Pancreas (tissue), 10 donors: ENCODE data around the gene NDUFAB1. TPM values are rescaled to one million over a fixed set of nuclear protein-coding genes. Genes with fewer than 3 reads are reported as not detected.

ENCODE experiments used
- ATAC-seq, 4 donors: fragments of 200-7000 bp; cut with Tn5 transposase; one replicate each; pipeline versions ENCODE4 v1.8.0 to v1.9.1; 2020; ENCODE audit warnings: mild to moderate bottlenecking in 4 of 4, moderate library complexity in 4 of 4
- DNase-seq, 6 donors: peaks; one replicate each; pipeline ENCODE4 v3.0.0-alpha.2; 2020
- FAIRE-seq: peaks from 2 replicates; lab custom pipeline; 2012; peaks lifted over from hg19 to GRCh38; lab: Jason Lieb, UNC
- H3K27ac ChIP-seq, 4 donors: fragments of 200-600 bp; sonication (generic); 1 replicate in 3 of 4; 2 replicates in 1 of 4; pipeline versions ENCODE4 v1.5.0 to v1.8.0; 2020
- H3K27me3 ChIP-seq, 4 donors: fragments of 200-600 bp; one replicate each; pipeline ENCODE4 v1.8.0; 2021
- H3K36me3 ChIP-seq, 3 donors: fragments of 200-600 bp; sonication (generic) in 1 of 3; one replicate each; pipeline versions ENCODE4 v1.5.0 to v1.8.0; 2020 to 2021
- H3K4me1 ChIP-seq, 3 donors: fragments of 200-600 bp; one replicate each; pipeline ENCODE4 v1.8.0; 2021
- H3K4me3 ChIP-seq, 4 donors: fragments of 200-600 bp; sonication (generic) in 2 of 4; one replicate each; pipeline versions ENCODE4 v1.5.0 to v1.8.0; 2020 to 2021
- H3K9me3 ChIP-seq, 4 donors: fragments of 200-600 bp; one replicate each; pipeline ENCODE4 v1.8.0; 2021
- CTCF ChIP-seq, 4 donors: fragments of 200-600 bp; sonication (generic) in 3 of 4; IDR thresholded peaks; one replicate each; pipeline versions ENCODE4 v1.5.0 to v1.8.0; 2021; ENCODE audit warnings: antibody characterized with exemption in 4 of 4
- WGBS, 2 donors: extraction: QIAGEN DNeasy Blood & Tissue Kit; methylation state at CpG; one replicate each; pipeline ENCODE4 v1.1.7; 2013; 5-methylcytosine and 5-hydroxymethylcytosine counted together
- intact Hi-C, 3 donors: fragments of 100-400 bp; cut with DNase I; formaldehyde crosslinking; loops; one replicate each; pipeline versions ENCODE4 v1.11.1 to v1.14.2; 2022
- polyA plus RNA-seq, 2 donors: library from polyadenylated mRNA; stranded (reverse); fragments of 200-250 nt; gene quantifications; one replicate each; pipeline ENCODE4 v1.2.3, GENCODE V29; 2013
- total RNA-seq, 6 donors: library from RNA; stranded (reverse); fragmentation: NEBNext Ultra II Directional in 4 of 6; extraction: Animal tissue kit (Norgen Biotek cat#: 25700) in 4 of 6; gene quantifications; one replicate each; pipeline versions ENCODE4 v1.2.1 to v1.2.4, GENCODE V29; 2021 to 2023
- donor health status: healthy with polysubstance abuse.
- donor health status: DM: no; HTN: no; CAD: no; lungs with moderate emphysema.
- donor health status: DM: no; HTN: no; CAD: no.
- donor health status: control.
- donor health status: control.
- donor health status: Bipolar disorder and iron deficiency.
- donor health status: DM: yes; HTN: yes; CAD: no.
- donor health status: DM: no; HTN: no; CAD: no.
- donor health status: DM: no; HTN: no; CAD: no.
- donor health status: DM: yes; HTN: yes; CAD: no.

NDUFAB1 gene
- total and polyA plus RNA-seq, 8 donors: 19.2 to 82.3 (median 31.4) TPM

DNA sequence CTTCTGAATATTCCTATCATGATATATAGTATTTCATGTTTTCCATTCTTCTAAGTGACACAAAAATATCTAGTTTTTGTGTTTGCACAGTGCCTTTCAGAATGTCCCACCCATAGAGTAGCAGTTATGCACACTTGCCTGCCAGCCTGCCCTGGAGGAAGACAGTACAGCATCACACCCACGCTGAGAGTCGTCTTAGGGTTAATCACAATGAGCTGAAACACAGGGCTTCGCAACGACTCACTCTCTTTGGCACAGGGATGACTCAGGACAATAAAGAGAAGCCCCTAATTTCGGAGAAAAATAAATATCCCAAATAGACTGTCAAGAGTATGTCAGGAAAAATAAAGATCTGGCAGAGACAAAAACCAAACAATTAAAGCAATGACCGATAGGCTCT lies 11.6 kb upstream of the NDUFAB1 start:
- DNase-seq (no peak), ATAC-seq (no peak), FAIRE-seq (no peak)
- H3K27ac ChIP-seq: no peak overlapping the region
- no peaks in the 10 kb centered on the region for H3K27me3 ChIP-seq
- H3K4me3 ChIP-seq: no peak overlapping the region
- WGBS, 2 donors: 86% methylated on average over 6 of the region's 6 CpGs
- intact Hi-C loops: no loop called here
- no peaks in the 10 kb centered on the region for H3K36me3 ChIP-seq
- no peaks in the 10 kb centered on the region for H3K4me1 ChIP-seq
- no peak for TF ChIP-seq CTCF (IDR thresholded peaks at IDR 0.05)
- no peaks in the 10 kb centered on the region for H3K9me3 ChIP-seq

DNA sequence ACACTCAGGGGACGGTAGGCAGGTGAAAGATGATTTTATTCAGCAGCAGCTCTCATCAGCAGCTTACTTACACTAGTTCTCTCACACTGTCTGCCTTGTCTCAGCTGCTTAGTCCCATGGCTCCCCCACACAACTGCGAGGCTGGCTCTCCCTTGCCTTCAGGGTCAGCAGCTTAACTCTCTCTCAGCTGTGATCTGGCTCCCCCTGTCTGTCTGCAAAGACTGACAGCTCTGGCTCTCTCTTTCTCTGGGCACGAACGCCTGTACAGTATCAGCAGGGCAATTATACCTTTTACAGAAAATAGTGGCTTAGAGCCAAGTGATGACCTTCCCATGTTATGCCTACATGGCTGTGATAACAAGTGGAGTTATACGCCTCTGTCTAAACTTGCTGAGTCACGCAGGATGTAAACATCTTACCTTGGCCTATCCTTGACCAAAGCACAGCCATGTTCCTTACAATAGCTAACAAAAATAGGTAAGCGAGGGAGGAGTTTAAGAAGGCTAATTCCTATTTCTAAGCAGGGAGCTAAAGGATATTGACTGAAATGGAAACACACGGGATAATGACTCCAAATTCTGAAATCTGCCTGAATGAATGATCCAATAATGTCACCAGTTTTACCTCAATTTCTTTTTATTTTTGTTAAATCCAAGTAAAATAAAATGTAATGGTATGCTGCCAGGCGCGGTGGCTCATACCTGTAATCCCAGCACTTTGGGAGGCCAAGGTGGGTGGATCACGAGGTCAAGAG lies 1.1 kb upstream of the NDUFAB1 start:
- TF ChIP-seq CTCF (IDR thresholded peaks at IDR 0.05): no peak
- Histone ChIP-seq H3K4me1 (peaks cover 7 to 11% (median 7%) of the 10 kb centered on the region in 3 donors), H3K36me3 (peaks cover 0 to 7% (median 0%) of the 10 kb centered on the region in 3 donors), H3K4me3 (no peak overlapping the region), H3K27me3 (no peaks in the 10 kb centered on the region), H3K9me3 (no peaks in the 10 kb centered on the region), H3K27ac (no peak overlapping the region)
- intact Hi-C loops: no loop called here
- ATAC-seq (peak in 1 of 4 donors; percentile 5), DNase-seq (peak in 1 of 6 donors; percentile 15), FAIRE-seq (no peak)
- 75 to 77% methylated on average over 11 of the region's 11 CpGs for WGBS, 2 donors

- H3K4me3 ChIP-seq: peak overlapping the region; percentile 80 to 99 (median 87)
These were observed 718 bp downstream of the NDUFAB1 start for GRCh38 chr16:23595246-23595950.

GRCh38 chr16:23594186-23594585 lies 1.9 kb downstream of the NDUFAB1 start:
- DNase-seq (no peak), ATAC-seq (no peak), FAIRE-seq (no peak)
- no peak overlapping the region for H3K4me3 ChIP-seq
- peaks cover 0 to 20% (median 5%) of the 10 kb centered on the region in 3 donors for H3K36me3 ChIP-seq
- intact Hi-C loops: no loop called here
- no peak overlapping the region for H3K27ac ChIP-seq
- no peaks in the 10 kb centered on the region for H3K27me3 ChIP-seq
- 94 to 96% methylated on average over 12 of the region's 12 CpGs for WGBS, 2 donors
- peaks cover 7 to 11% (median 7%) of the 10 kb centered on the region in 3 donors for H3K4me1 ChIP-seq
- no peak for TF ChIP-seq CTCF (IDR thresholded peaks at IDR 0.05)
- no peaks in the 10 kb centered on the region for H3K9me3 ChIP-seq

More at GRCh38 chr16:23595246-23595950, 718 bp downstream of the NDUFAB1 start:
- intact Hi-C loops: no loop called here
- no peaks in the 10 kb centered on the region for H3K27me3 ChIP-seq
- peaks cover 7 to 11% (median 7%) of the 10 kb centered on the region in 3 donors for H3K4me1 ChIP-seq
- TF ChIP-seq CTCF (IDR thresholded peaks at IDR 0.05): no peak
- H3K27ac ChIP-seq: peak overlapping the region; percentile 27 to 47 (median 36)
- H3K36me3 ChIP-seq: peaks cover 0 to 13% (median 0%) of the 10 kb centered on the region in 3 donors
- 13% methylated on average over 34 of the region's 34 CpGs for WGBS, 2 donors
- ATAC-seq (peak; percentile 10 to 42 (median 22)), DNase-seq (no peak), FAIRE-seq (no peak)
- no peaks in the 10 kb centered on the region for H3K9me3 ChIP-seq
